Hematopoietic multipotent progenitor cell treated with erythropoietin and hydrocortisone succinate and interleukin-3 and kit ligand, for 8 days (in vitro differentiated cells): Measurements from ENCODE around the gene RCBTB2.

Source experiments
- DNase-seq: peaks from one replicate; pipeline ENCODE4 v3.0.0-alpha.2; 2015

Gene RCBTB2

DNA sequence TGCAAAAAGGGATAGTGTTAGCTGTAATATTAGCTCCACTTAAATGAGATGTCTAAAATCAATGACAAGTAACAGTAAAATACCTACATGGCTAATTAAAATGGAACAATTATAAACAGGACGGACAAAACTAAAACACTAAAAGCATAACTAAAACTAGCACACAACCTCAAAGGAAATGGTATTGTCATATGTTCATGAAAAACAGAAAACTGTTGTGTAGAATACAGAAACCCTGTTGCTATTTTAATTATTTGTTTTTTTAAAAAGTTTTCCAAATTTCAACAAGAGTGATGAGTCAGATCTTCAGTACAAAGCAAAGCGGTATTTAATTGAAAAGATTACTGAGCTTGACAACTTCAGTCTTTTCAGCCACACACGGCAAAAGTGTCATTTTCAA, 4.2 kb downstream of the RCBTB2 start:
- DNase-seq: no peak

DNA sequence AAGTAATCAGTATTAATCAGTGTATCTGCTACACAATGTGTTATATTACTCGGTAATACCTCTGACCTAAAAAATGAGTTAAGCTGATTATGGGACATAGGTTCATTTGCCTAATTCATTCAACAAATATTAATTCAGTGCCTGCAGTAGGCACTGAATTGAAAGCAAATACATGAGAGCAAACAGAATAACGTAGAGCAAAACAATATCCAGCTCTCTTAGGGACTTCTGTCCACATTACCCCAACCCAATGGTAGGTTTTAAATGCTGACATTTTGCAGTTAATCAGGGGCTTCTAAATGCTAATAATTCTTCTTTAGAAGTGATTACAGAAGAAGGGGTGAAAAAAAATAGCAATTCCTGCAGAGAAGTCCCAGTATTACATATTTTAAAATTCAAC, 4.9 kb downstream of the RCBTB2 start:
- no peak for DNase-seq

DNA sequence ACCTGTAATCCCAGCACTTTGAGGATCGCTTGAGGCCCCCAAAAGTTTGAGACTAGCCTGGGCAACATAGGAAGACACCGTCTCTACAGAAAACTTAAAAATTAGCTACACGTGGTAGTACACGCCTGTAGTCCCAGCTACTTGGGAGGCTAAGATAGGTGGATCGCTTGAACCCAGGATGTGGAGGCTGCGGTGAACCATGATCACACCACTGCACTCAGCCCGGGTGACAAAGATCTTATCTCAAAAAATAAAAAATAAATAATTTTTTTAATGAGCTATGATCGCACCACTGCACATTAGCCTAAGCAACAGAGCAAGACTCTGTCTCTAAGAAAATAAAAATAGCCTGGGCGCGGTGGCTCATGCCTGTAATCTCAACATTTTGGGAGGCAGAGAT, 6.6 kb downstream of the RCBTB2 start:
- DNase-seq: no peak

DNA sequence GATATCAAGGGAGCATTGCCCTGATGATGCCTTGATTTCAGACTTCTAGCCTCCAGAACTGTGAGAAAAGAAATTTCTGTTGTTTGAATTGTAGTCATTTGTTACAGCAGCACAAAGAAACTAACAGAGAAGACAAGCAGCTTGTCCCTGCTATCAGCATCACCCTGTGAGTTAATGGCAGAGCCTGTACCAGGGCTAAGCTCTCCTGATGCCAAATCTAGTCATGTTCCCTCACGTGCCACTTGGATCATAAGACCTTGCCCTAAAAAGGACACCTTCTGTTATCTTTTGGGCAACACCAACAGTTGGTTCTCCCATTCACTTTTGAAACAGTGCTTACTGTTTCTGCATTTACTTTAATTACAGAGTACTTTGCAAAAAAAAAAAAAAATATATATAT, 14.8 kb downstream of the RCBTB2 start:
- DNase-seq: no peak

DNA sequence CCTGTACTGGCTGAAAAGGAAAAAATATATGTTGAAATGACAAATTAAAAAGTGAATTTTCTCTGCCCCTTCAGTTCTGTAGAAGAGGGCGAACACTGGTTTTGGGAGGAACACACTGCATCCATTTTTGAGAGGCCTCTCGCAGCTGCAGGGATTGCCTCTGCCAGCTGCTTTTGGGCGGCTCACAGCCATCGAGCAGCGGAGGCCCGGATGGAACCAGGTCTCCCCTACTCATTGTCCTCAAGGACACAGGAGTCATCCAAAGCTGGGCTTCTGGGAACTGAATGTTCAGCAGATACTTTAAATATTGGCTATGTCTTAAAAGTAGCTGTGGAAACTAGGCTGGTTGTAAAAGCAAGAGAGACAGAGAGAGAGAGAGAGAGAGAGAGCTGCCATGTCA, 17.1 kb downstream of the RCBTB2 start:
- no peak for DNase-seq

DNA sequence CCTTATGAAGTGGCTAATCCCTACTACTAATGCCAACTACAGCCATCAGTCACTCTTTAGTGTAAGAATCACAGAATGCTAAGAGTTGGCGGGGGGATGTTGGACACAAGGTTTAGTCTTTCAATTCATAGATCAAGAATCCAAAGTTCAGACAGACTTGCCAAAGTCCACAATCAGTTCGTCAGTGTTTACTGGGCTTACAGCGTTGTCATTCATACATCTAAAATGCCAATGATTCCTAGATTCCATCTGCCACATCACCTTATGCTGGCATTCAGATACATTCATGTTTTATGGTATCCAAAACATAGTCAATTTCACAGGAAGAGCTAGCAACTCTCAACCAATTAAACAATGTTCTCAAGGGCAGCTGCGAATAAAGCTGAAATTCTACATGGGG, 18.1 kb downstream of the RCBTB2 start:
- DNase-seq: no peak

DNA sequence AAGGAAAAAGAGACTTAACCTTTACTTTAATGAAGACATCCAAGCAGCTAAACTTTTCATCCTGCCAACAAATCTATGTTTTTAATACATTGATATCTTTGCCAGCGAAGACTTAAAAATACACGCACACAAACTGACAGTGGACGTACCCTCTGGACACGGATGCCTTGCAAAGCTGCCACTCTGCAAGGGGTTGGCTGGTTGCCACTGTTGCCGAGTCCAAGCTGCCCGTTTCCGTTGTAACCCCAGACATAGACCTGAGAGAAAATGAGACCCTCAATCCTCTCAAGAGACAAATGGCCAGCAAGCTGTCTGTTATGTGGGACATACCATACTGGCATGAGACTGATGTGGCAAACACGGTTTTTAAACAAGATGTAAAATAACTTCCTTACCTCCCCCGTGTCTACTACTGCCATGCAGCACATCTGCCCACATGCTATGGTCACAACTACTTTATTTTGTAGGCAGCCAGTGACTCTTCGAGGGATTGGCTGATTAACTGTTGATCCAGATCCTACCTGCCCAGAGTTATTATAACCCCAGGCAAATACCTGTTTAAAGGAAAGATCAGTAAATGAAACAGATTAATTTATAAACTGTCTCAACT, 21.2 kb downstream of the RCBTB2 start:
- no peak for DNase-seq

DNA sequence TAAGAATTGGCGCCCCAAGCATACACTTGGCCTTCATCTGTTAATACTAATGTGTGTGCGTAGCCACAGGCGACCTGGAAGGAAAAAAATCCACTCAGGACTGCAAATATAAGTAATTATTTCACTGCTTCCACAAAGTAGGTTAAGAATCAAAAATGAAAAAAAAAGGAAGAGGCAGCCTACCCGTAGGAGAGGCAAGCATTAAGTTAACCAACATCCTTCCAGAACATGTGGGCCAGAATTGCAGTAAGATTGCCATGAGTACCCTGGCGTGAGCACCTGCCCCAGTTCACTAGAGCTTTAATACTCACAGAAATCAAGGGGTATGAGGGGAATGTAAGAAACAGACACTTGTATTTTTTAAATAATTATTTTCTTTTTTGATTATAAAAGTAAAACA, 22.2 kb downstream of the RCBTB2 start:
- no peak for DNase-seq

DNA sequence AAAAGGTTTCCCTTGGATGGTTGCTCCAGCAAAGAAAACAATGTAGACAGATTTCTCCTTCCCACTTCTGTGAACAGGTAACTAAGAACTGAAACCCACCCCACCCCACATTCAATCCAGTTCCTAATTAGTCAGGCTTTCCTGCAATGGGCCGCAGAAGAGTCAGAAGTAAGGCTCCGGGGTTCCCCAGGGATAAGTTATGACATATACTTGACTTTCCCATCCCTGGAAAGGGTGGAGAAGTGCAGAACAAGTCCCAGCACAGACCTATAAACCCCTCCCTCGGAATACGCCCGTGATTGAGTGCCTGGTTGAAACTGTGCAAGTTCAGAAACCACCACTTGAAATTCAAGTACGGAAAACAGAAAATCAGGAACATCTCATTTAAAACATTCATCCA, 24.9 kb downstream of the RCBTB2 start:
- no peak for DNase-seq

DNA sequence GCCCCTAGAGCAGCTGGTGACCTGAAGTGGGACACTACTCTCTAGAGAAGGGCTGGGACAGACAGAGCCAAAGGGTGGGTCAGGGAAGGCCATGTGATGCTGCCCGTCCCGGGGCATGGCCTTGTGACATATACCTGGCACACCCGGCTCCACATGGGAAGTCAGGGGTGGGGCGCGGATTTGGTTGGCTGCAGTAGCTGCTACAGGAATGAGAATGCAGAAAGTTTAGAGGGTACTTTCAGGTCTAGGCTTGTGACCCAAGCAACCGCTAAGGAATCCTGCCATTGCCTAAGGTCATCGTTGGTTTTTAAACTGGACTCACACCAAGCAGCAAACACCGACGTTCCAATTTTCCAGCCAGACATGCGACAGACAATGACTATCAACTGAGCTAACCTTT, 25.9 kb downstream of the RCBTB2 start:
- no peak for DNase-seq

DNA sequence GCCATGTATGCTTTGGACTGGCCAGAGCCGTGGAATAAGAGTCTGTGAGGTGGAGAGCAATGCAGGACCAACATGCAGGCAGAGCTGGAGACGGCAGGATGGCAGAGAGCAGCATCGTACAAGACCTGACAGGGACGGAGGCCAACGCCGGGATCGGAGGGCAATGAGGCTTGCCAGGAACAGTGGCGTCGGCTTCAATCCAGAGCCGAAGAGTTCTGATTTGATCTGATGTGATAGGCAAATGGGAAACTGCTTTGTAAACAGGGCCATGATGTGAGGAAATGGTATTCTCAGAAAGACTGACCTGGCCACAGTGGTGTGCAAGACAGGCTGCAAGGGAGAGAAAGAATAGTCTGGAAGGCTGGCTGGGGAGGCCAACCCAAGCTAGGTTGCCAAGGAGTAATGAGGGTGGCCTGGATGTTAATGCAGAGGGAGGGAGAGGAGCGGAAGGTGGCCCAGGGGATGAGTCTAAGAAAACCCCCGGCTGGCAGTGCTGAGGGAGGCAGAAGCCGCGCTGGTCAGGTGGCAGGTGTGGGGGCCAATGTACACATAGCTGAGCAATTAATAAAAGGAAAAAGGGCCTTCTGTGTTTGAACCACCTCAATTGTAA, 26.7 kb downstream of the RCBTB2 start:
- no peak for DNase-seq

DNA sequence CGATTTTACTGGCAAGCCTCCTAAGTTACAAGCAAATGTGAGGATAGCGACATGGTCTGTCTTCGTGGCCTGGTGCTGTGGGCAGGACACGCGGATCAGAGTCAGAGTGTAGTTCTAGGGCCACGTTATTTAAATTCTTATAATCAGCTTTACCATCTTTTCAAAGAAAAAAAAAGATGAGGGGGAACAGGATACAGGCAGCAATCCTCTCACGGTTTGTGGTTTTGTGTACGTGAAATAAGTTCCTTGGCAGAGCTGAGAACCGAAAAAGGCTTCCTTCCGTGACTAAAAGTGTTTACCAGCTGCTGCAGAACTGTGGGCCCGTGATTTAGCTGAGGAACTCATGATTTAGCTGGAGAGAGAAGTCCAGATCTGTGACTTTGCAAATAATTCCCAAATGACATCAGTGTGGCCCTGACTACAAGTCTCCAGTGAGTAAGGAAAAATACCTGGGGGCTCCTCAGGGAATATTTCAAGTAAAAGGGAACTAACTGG, 27.2 kb downstream of the RCBTB2 start:
- DNase-seq: peak; percentile 29

DNA sequence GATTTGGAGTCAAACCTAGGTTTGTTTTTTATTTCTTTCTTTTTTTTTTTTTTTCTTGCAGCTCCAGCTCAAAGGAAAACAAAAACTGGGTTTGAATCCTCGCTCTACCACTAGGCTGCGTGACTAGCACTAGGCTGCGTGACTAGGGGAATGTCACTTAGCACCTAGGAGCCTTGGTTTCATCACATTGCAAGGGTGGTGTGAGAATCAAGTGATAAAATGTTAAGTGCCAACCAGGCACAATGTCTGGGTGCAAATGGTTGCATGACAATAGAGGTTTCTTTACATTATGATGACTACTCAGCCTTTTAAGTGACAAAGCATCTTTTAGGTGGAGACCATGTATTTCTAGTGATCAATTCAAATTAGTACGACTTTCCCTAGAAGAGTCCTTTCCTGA, 27.9 kb downstream of the RCBTB2 start:
- DNase-seq: no peak

DNA sequence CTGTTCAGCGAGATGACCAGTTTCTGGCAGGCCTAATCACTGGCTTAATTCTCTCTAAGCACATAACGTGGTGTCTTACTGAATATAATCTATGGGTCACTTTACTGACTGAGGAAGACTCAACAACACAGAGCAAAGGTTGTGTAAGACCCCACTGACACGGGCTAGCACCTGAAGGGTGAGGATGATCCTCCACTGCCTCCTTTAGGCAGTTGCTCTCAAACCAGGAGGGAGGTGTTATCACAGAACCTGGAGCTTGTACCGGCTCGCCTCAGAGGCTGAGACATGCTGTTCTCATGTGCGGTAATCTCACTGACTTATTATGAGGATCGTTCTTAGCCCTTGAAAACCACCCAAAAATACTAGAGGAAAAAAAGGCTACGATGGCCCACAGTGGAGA, 28.3 kb downstream of the RCBTB2 start:
- DNase-seq: no peak

DNA sequence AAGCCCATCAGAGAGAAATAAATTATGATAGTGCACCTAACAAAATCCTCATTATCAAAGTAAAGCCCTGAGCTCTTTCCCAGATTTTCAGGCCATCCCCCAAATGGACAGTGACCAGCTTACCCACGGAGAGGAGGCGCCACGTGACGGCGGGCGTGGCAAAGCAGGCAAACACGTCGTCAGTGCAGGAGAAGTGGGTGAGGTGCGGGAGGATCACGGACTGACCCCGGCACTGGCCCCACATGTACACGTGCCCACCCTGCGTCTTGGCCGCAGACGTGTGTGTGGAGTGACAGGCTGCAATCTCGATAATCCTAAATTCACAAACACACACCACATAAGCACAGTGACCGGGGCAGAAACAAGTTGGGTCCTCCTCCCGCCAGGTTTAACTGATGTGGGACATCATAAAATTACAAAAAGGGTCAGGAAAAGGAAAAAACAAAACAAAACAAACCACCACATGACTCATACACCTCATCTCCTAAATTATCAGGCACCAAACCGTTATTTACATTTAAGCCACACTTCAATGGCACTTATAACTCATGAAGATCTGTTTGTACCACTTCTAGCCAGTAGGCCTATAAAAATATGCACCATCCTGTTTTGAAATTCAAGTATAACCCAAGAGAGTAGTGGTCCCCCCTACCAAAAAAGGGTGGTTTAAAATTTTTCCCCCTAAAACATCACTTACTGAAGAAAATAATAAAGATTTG, 30.1 kb downstream of the RCBTB2 start:
- no peak for DNase-seq

DNA sequence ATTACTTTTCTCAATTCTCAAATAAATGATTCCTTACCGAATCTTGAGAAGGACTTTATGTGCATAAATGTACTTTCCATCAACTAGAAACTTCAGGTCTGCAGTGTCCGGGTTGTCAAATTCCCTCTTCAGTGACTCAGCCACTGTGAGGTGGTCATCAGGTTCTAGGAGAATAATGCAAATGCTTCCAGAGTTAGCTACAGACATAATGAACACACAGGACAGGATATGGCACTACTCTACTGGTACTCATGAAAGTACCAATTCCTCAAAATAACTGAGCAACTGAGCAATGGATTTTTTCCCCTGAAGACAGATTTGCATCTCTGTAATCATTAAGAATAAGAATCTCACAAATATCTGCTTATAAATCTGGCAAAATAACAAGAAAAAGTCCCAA, 31.2 kb downstream of the RCBTB2 start:
- DNase-seq: no peak

DNA sequence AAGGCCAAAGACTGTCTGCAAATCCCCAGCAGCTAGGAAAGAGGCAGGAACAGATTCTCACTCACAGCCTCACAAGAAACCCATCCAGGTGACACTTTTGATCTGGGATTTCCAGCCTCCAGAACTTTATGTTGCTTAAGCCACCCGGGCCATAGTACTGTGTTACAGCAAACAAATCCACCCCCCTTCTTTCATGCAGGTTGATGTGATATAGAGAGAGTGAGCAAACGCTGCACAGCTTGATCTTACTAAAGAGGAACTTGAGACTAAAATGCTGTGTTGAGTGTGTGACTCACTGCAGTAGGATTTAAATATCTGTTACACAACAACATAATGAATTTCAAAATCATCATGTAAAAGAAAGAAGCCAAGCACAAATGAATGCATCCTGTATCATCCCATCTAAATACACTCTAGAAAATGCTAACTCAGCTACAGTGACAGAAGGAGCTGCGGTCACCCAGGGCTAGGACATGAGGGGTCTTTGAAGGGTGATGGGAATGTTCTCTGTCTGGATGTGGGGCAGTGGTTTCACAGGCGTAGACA, 32.2 kb downstream of the RCBTB2 start:
- peak; percentile 19 for DNase-seq

DNA sequence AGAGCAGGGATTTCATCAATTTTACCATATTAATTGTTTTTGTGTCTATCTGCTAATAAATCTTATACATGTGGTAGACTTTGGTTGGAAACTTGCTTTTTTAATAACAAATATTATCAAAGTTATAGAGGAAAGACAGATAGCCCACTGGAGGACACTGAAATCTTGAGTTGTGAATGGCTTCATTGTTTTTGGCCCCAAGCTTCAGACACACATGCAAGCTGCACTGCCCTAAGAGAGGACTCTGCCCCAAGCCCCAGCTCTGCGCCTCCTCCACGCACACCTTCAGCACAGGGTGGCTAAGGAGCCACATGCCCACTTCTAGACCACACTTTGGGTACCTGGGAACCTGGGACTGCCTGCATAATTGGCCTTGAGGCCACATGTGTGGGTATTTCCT, 35.2 kb downstream of the RCBTB2 start:
- no peak for DNase-seq

DNA sequence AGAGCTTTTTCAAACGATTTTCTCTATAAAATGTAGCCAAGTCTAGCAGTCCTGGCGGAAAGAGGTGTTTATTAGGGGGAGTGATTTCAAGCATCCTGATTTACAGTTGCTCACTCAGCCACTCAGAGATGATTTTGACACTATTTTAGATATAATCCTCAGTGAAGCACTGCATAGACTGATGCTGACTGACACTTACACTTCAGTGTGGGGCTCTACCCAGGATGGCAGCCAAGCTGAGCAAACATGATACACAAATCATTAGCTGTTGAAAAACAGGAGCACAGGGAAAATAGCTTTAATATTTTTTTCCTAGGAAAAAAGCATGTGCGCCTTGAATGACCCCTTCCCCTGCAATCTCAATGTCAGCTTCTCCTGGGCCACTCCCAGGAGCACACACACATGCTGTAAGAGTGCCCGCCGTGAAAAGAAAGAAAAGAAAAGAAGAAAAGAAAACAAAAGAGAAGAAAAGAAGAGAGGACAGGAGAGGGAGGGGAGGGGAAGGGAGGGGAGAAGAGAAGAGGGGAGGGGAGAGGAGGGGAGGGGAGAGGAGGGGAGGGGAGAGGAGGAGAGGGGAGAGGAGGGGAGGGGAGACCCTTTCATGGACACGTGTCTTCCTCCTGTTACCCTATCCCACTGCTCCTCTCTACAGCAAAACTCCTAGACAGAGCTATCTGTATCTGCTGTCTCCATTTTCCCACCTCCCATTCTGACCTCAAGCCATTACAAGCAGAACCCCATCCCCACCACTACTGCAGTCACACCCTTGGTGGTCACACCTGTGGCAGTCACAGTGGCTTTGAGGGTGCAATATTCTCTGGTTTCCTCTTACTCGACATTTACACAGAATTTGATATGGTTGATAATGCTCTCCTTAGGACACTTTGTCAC, 36.4 kb downstream of the RCBTB2 start:
- no peak for DNase-seq

DNA sequence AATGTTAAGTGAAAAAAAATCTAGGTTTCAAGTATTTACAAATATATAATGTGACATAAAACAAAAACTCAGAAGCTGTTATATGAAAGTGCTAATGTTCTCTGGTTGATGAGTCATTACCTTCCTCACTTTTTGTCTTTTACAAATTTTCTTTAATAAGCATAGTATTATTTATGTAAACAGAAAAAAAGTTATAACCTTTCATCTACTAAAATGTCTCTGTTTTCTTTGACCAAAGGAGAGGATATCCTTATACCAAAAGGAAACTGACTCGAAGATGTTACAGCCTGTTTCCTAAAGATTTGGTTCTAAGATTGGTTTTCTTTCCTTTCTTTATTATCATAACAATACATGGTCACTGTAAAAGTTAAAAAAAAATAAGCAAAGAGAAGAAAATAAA, 38.0 kb downstream of the RCBTB2 start:
- no peak for DNase-seq

DNA sequence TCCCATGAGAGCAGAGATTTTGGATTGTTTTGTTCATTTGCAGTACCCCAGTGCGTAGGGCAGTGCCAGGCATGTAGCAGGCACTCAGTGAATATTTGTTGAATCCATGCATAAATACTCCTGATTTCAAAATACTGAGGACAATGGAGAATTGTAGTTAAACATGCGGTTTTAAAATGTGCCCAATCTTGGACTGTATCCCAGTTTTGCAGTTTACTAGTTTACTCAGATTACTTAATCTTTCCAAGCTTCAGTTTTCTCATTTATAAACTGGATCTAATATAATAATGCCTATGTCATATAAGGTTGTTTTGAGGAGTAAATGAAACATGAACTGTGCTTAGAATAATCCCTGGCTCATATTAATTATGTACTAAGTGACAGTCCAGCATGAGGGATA, 39.0 kb downstream of the RCBTB2 start:
- no peak for DNase-seq

DNA sequence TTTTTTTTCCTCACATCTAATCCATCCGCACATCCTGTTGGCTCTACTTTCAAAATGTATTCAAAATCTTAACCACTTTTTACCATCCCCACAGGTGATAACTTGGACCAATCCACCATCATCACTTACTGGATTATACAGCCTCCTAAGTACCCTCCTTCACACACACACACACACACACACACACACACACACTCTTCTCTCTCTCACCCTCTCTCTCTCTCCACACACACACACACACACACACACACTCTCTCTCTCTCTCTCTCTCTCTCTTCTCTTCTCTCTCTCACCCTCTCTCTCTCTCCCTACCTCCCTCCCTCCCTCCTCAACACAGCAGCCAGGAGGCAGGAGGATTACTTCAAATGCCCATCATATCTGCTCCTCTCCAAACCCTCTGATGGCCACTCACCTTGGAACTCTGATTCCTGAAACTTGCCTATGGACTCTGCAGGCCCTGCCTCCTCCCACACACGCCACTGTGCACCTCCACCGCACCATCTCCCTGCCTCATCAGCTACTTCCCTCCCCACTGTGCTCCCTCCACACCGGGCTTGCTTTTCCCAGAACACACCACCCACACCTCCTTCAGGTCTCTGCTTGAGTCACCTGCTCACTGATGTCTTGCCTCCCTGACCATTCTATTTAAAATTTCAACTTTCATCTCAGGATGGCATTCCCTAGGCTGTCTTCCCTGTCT, 39.7 kb downstream of the RCBTB2 start:
- DNase-seq: no peak
